GM18526 (cell line): ENCODE results near the gene MIB1.

Source experiments
- POLR2A ChIP-seq: IDR thresholded peaks from 3 replicates; pipeline ENCODE4 v1.6.1; 2011; ENCODE audit not compliant: insufficient read length; ENCODE audit errors: extremely low read depth

The MIB1 gene

DNA sequence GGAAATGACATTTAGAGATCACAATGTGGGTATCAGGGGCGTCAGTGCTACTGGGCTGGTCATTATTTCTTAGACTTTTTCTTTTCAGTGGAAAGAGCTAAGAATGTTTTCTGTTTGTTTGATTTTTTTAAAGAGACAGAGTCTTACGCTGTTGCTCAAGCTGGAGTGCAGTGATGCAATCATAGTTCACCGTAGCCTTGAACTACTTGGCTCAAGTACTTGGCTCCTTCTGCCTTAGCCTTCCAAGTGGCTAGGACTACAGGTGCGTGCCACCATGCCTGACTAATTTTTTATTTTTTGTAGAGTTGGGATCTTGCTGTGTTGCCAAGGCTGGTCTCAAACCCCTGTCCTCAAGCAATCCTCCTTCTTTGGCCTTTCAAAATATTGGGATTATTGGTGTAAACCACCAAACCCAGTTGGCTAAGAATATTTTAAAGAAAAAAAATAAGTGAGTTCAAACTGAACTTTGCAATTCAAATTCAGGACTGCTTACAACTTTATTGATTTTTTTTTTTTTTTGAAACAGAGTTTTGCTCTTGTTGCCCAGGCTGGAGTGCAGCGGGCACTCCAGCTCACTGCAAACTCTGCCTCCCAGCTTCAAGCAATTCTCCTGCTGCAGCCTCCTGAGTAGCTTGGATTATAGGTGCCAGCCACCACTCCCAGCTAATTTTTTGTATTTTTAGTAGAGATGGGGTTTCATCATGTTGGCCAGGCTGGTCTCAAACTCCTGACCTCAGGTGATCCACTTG lies 154.2 kb downstream of the MIB1 start:
- no peak for TF ChIP-seq POLR2A

DNA sequence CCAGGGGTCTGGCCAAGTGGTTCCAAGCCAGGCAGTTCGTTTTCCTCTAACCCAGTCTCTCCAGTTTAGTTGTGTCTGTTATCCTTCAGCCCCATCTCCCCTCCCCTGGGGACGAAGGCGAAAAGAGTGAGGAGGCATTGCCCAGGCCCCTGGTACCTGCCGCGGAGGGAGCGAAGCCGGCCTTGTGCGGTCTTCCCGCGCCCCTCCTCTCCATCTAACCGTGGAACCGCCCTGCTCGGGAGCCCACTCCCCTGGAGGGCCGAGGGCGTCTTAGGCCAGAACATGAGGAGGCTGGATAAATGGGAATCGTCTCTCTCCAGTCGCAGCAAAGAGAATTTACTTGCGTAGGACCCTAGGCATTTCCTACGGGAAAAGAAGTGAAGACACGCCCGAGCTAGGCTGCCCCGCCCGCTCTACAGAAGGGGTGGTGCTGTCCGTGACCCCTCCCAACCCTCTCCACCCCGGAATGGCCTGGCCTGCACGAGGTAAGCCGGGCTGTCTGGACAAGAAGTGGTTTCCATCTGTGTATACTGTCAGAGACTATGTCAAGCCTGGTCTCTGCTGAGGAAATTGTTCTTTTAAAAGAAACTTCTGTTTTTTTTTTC lies 156.2 kb downstream of the MIB1 start:
- TF ChIP-seq POLR2A = no peak

DNA sequence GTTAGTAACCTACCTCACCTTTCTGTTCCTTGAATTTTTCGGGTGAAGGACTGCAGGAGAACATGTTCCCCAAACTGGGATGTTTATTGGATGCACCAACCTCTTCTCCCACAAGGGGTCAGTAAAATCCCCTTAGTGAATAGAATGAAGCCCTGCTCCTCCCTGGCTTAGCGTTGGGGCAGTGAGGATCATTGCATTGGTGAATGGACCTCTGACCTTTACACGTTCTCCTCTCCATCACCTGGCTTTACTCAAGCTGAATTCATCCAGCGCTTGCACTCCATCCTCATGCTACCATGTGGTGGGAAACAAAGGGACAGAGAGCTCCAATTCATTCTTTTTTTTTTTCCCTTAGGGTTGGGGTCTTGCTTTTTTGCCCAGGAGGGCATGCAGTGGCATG lies 157.2 kb downstream of the MIB1 start:
- no peak for TF ChIP-seq POLR2A

DNA sequence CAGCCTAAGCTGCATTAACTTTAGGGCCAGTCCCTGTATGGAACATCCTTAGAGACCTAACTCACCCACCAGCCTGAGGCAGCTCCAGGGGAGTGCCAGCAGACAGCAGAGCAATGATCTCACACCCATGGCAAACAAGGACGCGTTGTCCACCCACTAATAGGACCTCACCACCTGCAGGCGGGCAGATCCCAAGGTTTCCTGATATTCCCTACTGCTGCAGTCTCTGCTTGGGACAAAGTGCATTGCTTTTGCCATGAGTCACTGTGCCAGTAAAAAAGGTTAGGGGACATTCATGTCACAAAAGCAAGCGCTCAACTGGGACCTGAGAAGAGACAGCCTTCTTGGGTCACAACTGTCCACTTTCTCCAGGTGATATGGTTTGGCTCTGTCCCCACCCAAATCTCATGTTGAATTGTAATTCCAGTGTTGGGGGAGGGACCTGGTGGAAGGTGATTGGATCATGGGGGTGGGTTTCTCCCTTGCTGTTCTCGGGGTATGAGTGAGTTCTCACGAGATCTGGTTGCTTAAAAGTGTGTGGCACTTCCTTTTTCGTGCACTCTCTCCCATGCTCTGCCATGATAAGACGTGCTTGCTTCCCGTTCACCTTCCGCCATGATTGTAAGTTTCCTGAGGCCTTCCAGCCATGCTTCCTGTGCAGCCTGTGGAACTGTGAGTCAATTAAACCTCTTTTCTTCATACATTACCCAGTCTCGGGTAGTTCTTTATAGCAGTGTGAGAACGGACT lies 160.2 kb downstream of the MIB1 start:
- TF ChIP-seq POLR2A = no peak

DNA sequence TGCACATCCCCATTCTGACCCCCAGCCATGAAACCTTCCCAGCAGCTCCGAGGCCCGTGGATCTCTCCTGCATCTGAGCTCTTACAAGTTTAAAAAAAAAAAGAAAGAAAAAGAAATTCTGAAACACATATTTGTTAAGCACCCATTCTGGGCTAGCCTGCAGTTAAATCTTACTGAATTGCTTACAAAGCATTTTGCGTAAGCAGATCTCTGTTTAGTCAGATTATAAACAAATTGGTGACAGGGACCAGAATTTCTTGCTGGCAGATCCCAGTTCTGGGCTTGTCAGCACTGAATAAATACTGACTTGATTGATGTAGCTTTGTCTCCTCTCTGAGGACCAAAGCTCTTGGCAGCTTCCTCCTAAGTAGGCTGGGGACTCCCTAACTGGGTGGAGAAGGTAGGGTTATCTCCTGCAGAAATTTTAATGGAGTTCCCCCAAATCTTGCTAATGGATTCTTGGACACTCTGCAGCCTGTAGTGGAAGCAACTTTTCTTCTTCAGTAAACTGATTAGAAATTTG lies 160.9 kb downstream of the MIB1 start:
- TF ChIP-seq POLR2A = no peak

DNA sequence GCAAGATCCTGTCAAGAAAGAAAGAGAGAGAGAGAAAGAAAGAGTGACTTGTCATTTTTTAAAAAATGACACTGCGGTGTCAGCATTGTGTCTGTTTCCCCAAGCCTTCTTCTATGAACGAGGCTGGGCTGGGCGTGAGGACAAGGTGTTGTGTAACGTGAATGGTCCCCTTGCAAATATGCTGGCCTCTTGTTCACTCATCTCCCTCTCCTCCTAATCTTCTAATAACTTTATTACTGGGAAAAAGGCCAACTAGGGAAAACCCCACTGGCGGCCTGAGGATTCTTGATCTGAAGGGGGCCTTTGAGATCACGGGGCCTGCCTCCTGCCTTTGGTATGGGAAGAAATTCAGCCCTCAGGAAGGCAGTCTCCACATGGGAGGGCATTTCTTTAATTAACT lies 163.1 kb downstream of the MIB1 start:
- TF ChIP-seq POLR2A = no peak

DNA sequence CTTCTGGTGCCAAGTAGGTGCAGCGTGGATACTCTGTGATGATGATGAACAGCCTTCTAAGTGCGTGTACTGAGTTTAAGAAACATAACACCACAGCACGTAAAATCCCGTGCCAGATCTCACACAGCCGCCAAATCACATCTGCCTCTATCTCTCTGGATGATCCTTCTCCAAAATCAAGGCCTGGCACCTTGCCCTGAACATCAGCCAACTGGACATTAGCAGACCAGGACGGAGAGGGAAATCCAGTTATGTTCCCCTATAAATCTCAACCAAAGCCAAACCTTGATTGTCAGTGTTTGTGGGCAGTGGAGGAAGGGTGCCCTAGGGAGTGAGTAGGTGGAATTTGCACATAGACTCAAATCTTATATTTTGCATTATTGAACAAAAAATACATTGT lies 164.3 kb downstream of the MIB1 start:
- TF ChIP-seq POLR2A = no peak

DNA sequence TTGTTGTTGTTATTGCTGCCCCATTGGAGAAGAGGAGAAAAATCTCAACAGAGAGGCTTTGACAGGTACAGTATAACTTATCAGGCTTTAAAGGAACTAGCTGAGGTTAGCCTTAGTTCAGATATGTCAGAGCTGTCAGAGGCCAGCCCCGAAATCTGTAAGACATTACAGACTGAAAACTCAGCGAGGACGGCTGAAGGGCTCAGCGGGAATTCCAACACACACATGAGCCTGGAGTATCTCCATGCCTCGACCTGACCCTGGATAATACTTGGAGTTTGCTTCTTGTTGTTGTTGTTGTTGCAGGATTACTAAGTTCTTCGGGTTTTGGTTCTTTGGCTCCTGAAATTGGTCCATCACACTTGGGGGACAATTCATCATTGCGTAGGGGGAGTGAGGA lies 166.9 kb downstream of the MIB1 start:
- TF ChIP-seq POLR2A = no peak

DNA sequence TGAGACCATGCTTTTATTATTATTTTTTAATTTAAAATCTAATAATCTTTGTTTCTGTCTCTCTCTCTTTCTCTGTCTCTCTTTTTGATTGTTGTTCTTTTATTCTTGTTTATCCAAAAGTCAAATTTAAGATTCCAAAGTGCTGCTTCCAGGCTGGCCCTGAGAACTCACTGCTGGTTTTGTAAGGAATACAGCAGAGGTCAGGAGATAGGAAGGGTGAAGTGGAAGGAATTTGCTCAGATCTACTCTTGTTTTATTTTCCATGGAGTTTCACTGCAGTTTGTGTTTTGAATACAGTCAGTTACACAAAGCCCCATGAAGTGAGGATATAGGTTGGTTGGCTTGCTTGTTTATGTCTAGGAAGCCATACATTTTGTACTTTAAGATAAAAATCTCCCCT lies 168.1 kb downstream of the MIB1 start:
- TF ChIP-seq POLR2A = no peak

DNA sequence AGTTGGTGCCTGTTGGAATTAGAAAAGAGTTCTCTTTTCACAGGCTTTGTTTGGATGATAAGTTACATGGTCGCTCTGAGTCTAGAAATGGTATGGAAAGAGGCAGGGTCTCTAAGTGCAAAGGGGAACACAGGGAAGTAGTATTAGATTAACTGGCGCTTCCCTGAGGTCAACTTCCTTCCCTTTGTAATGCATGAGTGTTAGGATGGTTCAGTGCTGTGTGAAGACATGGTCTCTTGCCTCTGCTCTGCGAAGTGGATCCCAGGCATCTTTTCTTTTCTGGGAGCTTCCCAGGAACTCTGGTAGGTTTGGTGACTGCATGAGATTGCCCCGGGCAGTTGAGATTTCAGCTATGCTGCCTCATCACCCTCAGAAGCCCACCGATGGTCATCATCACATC lies 170.3 kb downstream of the MIB1 start:
- TF ChIP-seq POLR2A = no peak

DNA sequence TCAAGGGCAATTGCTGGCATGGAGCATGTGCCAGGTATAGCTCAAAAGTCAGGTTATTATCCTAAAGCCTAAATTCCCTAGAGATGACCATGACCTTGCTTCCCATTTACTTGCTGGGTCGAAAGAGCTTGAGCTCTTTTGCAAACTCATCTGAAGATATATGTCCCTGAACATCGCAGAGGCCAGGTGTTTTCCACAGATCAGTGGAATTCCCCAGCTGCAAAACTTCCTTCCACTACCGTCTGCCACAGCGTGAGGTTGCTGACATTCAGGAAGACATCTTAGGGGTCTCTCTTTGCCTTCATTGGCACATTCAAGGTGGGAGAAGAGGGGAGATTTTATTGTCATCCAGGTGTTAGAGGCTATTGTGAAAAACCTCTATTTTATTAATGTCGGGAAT lies 171.0 kb downstream of the MIB1 start:
- TF ChIP-seq POLR2A = no peak

DNA sequence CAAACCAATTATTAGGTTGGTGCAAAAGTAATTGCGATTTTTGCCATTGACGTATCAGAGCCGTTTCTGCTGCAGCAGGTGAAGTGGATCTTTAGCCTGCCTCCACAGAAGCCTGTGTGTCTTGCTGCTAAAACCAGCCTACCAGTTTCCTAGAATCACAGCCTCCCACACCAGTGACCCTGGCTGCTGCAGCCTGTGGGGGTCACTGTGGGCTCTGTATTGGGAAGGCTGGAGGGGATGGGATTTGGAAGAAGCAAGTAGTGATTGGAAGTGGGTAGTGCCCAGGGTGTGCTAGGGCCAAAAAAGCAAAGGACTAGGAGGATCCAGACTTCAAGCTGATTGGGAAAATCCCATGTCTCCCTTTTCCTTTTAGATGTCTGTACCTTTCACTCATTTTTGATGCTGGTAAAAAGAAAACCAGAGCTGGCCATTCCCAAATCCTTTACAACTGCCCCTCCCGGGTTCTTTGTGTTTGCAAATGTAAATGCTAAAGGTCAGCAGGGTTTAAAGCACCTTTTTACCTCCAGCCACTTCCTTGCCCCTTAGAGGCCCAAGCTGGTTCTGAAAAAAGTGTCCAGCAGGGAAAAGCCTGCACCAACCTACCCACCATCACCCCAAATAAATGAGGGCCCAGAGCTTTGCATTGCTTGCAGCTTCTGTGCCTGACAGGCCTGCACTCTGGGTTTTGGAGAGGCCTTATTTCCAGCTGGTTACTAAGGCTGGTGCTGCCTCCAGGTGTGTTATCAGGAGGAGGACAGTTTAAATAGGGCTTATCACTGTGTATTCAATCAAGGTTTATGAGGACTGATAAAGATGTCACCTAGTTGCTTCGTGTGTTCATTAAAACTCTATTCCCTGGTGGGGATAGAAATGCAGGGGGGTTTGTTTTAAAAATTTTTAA lies 172.0 kb downstream of the MIB1 start:
- TF ChIP-seq POLR2A = no peak

DNA sequence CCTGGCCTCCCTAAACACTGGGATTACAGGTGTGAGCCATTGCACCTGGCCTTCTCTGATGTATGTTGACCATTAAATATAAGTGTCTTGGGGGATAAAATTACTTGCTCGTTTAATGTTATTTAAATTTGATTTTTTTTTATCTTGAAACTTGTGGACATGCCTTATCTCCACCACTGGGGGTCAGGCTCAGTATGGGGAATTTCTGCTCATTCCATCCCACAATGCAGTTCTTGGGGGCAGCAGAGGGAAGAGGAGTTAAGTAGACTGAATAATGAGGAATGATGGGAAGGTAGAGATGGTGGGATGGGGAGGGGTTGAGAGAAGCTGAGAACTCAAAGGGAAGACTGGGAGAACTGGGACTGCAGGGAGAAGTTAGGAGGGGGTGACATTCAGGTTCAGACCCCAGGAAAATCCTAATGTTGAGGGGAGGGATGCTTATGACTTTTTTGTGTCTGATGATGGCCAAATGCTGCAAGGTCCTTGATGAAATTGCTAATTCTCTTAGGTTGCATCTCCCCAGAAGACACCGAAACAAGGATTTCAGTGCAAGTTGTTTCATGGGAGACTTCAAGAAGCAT lies 174.2 kb downstream of the MIB1 start:
- no peak for TF ChIP-seq POLR2A

DNA sequence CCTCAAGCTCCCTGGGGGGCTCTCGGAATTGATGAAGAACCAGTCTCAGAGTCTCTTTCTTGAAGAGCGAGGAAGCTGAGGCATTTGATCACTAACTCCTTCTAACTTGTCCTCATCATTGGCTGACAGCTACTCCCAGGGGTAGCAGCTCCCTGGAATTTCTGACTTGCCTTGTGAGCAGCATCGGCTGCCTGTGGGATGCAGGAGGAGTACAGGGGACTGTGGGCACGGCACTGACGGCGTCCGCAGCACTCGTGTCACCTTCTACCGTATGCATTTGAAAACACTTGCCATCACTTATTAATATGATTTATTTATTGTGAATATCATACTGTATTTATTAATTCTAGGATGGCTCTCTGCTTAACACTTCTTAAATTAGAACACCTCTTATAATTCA lies 175.0 kb downstream of the MIB1 start:
- TF ChIP-seq POLR2A = no peak

DNA sequence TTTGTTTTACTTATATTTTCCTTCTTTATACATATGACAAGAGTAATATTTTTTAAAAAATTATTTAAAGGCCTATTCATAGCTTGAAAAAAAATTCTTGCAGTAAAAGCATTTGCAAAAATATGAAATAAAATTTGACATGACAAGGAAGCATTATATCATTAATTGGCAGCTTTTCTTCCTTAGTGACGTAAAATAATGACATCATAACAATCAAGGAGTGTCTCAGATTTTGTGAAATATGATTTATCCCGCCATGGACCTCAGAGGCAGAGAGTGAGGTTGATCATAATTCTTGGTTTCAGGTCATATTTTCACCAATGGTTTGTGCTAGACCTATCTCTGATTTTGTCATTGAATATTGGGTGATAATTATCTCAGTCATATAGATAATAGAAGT lies 176.0 kb downstream of the MIB1 start:
- TF ChIP-seq POLR2A = no peak

DNA sequence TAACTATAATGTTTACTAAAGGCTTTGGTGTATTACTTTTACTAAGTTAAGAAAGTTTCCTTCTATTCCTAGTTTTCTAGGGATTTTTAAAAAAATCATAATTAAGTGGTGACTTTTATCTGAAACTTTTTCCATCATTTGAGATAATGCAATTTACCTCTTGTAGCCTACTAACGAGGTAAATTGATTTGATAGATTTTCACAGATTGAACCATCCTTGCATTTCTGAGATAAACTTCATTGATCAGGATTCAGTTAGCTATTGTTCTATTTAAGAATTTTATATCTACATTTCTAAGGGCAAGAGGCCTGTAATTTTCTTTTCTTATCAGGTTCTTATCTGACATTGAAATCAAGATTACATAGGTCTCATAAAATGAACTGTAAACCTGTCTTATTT lies 178.1 kb downstream of the MIB1 start:
- TF ChIP-seq POLR2A = no peak
